ENCODE results near the gene ADRM1. TPM values are rescaled to one million over a fixed set of nuclear protein-coding genes. Genes with fewer than 3 reads are reported as not detected.

ADRM1 gene
- total RNA-seq, 4 donors from 2014 or later = 97.7 to 164 (median 111) TPM

DNA sequence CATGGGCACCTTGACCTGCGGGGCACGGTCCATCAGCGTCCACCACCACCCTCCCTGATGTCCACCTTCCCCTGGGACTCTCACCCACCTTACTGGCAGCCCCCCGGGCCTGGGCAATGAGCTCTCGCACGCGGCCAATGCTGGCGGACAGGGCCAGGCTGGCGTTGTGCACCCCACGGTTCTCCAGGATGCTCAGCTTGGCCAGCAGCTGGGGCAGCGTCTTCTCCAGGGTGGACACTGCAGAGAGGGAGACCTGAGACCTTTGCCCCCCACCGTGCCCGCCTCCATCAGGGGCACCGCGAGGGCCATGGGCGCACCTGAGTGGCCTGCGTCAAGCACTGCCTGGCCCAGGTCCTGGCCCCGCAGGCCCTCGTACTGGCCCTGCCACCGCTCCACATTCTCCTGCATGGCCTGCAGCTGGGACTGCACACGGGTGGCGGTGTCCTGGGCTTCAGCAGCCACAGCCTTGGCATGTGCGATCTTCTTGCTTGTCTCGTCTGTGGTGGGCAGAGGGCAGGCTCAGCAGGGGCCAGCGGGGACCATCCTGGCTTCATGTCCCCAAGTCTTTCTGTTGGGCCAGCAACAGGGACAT, 12.0 kb downstream of the ADRM1 start:
- ATAC-seq (ENCODE audit: low FRiP score) (no peak), DNase-seq (ENCODE audit: low spot score) (no peak)
- TF ChIP-seq, protein P1, sequence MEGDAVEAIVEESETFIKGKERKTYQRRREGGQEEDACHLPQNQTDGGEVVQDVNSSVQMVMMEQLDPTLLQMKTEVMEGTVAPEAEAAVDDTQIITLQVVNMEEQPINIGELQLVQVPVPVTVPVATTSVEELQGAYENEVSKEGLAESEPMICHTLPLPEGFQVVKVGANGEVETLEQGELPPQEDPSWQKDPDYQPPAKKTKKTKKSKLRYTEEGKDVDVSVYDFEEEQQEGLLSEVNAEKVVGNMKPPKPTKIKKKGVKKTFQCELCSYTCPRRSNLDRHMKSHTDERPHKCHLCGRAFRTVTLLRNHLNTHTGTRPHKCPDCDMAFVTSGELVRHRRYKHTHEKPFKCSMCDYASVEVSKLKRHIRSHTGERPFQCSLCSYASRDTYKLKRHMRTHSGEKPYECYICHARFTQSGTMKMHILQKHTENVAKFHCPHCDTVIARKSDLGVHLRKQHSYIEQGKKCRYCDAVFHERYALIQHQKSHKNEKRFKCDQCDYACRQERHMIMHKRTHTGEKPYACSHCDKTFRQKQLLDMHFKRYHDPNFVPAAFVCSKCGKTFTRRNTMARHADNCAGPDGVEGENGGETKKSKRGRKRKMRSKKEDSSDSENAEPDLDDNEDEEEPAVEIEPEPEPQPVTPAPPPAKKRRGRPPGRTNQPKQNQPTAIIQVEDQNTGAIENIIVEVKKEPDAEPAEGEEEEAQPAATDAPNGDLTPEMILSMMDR (IDR thresholded peaks at IDR 0.05) = no peak

DNA sequence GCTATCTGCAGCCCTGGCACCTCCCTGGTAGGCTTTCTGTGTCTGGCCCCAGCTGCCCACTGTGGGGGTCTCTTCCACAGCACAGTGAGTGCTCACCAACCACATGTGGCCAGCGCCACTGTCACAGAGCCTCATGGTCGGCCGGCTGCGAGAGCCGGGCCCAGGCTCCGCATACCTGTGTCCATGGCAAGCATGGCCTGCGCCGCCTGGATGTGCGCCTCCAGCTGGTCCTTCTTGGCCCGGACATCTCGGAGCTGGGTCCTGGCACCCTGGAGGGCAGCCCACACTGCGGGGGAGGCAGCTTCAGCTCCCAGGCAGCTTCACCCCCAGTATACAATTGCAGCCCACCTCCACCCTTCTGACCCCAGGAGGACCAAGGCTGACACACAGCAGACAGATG, 13.0 kb downstream of the ADRM1 start:
- TF ChIP-seq, protein P1 (IDR thresholded peaks at IDR 0.05) = no peak
- no peak for ATAC-seq (ENCODE audit: low FRiP score)
- no peak for DNase-seq (ENCODE audit: low spot score)

DNA sequence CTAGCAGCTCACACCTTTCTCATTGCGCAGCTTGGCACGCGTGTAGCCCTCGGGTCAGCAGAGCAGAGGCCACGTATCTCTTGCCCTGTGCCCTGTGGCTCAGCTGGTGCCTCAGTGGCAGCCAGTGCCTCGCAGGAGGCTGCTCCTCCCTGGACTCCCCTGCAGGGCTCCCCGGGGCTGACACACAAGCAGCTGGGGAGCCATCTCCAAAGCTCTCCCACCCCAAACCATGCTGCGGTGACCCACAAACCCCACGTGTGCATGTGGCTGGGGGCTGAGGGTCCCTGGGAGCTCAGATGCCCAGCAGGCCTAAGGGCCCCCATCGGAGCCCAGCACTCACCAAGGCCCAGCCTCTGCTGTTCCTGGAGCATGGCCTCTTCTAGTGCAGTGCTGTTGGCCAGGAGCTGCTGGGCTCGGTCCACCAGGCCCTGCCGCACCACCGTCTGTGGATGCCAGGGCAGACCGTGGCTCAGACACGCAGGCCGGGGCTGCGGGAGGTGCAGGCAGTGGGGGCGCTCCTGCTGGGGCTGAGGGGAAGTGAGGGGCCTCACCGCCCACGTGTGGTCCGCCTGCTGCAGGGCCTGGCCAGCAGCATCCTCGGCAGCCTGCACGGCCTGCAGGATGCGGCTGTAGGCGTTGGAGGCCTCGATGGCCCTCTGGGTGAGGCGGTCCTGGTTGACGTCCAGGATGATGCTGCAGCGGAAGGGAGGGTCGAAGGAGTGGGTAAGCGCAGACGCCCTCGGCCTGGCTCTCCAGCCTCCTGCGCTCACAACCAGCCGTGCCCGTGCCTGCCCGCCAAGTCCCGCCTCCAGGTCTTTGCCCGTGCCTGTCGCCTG, 13.8 kb downstream of the ADRM1 start:
- no peak for ATAC-seq (ENCODE audit: low FRiP score)
- DNase-seq (ENCODE audit: low spot score) = no peak
- TF ChIP-seq, protein P1 (IDR thresholded peaks at IDR 0.05) = no peak

DNA sequence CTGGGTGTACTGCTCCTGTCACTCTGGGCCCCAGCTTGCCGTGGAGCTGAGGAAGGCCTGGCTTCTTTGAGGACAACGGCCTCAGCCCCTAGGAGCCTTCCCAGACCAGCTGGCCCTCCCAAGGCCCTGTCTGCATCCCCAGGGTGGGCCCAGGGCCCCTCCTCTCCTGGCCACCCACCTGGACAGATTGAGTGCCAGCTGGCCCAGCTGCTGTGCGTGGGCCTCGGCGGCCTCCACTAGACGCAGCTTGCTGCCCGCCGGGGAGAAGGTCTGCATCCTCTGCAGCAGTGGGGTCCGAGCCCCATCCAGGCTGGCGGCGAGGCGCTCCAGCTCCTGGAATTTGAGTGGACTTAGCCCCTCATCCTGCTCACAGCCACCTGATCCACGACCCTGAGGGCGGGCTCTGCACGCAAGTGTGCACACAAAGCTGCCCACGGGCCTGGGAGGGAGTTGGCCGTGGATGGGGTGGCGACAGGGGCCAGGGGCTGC, 14.4 kb downstream of the ADRM1 start:
- ATAC-seq (ENCODE audit: low FRiP score) = no peak
- TF ChIP-seq, protein P1 (IDR thresholded peaks at IDR 0.05) = no peak
- DNase-seq (ENCODE audit: low spot score) = no peak

DNA sequence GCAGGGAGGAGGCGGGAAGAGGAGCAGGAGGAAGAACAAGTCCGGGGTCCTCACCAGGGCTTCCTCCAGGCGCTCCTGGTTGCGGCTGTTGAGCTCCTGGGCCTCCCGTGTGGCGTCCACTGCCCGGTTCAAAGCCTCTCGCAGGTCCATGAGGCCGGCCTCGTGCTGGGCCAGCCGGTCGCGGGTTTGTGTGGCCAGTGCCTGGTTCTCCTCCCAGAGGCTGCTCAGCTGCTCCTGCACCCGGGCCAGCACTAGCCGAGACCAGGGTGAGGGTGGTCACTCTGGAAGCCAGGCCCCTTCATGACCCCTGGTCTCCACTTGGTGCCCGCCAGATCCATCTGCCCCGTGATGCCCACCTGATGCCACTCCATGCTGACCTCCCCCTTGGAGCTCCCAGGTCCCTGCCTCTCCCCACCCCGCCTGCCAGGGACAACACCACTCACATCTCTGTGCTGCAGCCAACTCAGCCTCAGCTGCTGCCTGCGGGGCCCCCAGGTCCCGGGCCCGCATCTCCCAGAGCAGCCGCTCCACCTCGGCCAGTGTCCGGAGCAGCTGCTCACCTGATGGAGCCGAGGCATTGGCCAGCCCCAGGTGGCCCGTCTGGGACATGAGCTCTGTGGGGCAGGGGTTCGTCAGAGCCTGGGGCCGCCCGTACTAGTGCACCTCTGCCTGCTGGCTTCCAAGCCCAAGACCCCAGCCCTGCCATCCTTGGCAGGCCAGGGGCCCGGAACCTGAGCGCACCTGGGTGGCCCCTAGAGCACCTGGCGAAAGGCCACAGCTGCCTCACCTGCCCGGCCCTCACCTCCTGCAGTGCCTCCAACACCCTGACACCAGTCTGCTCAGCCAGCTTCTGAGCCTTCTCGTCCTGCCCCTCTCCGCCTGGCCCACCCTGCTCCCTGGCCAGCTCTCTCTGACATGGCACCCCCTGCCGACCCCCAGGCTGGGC, 15.9 kb downstream of the ADRM1 start:
- DNase-seq (ENCODE audit: low spot score) (no peak), ATAC-seq (ENCODE audit: low FRiP score) (no peak)
- TF ChIP-seq, protein P1 (IDR thresholded peaks at IDR 0.05) = no peak

DNA sequence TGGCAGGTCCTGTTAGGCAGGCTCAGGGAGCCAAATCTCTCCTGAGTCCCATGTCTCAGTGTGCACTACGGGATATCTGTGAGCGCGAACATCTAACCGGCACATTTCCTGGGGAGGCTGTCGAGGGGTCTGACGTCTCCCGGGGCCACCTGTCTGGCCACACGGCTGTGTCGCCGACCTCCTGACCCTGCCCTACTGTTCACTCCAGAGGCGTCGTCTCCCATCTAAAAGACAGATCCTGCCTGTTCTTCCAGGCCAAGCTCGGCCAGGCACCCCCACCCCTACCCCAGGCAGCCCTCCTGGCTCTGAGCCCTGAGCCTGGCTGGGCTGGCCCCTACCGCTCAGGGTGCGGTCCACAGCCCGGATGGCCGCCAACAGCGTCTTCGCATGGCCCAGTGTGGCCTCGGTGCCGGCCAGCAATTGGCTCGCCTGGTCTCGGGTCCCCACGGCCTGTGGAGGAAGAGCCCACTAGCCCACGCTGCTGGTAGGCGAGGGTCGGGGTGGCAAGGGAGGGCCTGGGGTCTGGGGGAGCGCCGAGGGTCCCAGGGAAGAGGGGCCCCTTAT, 16.6 kb downstream of the ADRM1 start:
- DNase-seq (ENCODE audit: low spot score) = no peak
- ATAC-seq (ENCODE audit: low FRiP score) = no peak
- TF ChIP-seq, protein P1 (IDR thresholded peaks at IDR 0.05) = no peak
